ENCODE results near the gene CDO1.

The CDO1 gene

GRCh38 chr5:115858396-115858795, 41.9 kb upstream of the CDO1 start:
- no peak for ATAC-seq

GRCh38 chr5:115857626-115858349, 41.3 kb upstream of the CDO1 start:
- no peak for TF ChIP-seq CSDC2 (CRISPR knock-in tag; IDR thresholded peaks at IDR 0.05)
- no peak for TF ChIP-seq RARB (CRISPR knock-in tag; IDR thresholded peaks at IDR 0.05)
- TF ChIP-seq ARNTL (CRISPR knock-in tag; IDR thresholded peaks at IDR 0.05; ENCODE audit: borderline replicate concordance, low read depth): no peak
- TF ChIP-seq ZFP30 (CRISPR knock-in tag; IDR thresholded peaks at IDR 0.05): no peak
- TF ChIP-seq GLIS3 (CRISPR knock-in tag; IDR thresholded peaks at IDR 0.05): no peak
- TF ChIP-seq ZC3H10 (CRISPR knock-in tag; IDR thresholded peaks at IDR 0.05): no peak
- no peak for TF ChIP-seq ZNF70 (CRISPR knock-in tag; IDR thresholded peaks at IDR 0.05)
- no peak for TF ChIP-seq ISL1 (CRISPR knock-in tag; IDR thresholded peaks at IDR 0.05)
- TF ChIP-seq ESRRG (CRISPR knock-in tag; IDR thresholded peaks at IDR 0.05): no peak
- no peak for TF ChIP-seq TSHZ2 (CRISPR knock-in tag; IDR thresholded peaks at IDR 0.05)
- TF ChIP-seq CREB5 (CRISPR knock-in tag; IDR thresholded peaks at IDR 0.05; ENCODE audit: low read depth): no peak
- TF ChIP-seq SNAI2 (CRISPR knock-in tag; IDR thresholded peaks at IDR 0.05): no peak
- TF ChIP-seq TCF4 (CRISPR knock-in tag; IDR thresholded peaks at IDR 0.05; ENCODE audit: borderline replicate concordance): no peak
- TF ChIP-seq TOX (CRISPR knock-in tag; IDR thresholded peaks at IDR 0.05; ENCODE audit: borderline replicate concordance): no peak
- no peak for TF ChIP-seq PATZ1 (CRISPR knock-in tag; IDR thresholded peaks at IDR 0.05; ENCODE audit: borderline replicate concordance)
- ATAC-seq: no peak

More at GRCh38 chr5:115858396-115858795, 41.9 kb upstream of the CDO1 start:
- TF ChIP-seq TSHZ2 (CRISPR knock-in tag; IDR thresholded peaks at IDR 0.05): no peak

- ATAC-seq: no peak
Measured at GRCh38 chr5:115857057-115857479, 40.6 kb upstream of the CDO1 start.

GRCh38 chr5:115855959-115856358, 39.5 kb upstream of the CDO1 start:
- TF ChIP-seq ESRRG (CRISPR knock-in tag; IDR thresholded peaks at IDR 0.05) (no peak), ZNF70 (CRISPR knock-in tag; IDR thresholded peaks at IDR 0.05) (no peak), OSR1 (CRISPR knock-in tag; IDR thresholded peaks at IDR 0.05) (no peak), ZFP3 (CRISPR knock-in tag; IDR thresholded peaks at IDR 0.05) (no peak), ARNTL (CRISPR knock-in tag; IDR thresholded peaks at IDR 0.05; ENCODE audit: borderline replicate concordance, low read depth) (no peak), TCF4 (CRISPR knock-in tag; IDR thresholded peaks at IDR 0.05; ENCODE audit: borderline replicate concordance) (no peak), PPARA (CRISPR knock-in tag; IDR thresholded peaks at IDR 0.05; ENCODE audit: borderline replicate concordance) (no peak), RARB (CRISPR knock-in tag; IDR thresholded peaks at IDR 0.05) (no peak), BACH2 (CRISPR knock-in tag; IDR thresholded peaks at IDR 0.05; ENCODE audit: borderline replicate concordance) (no peak), ZC3H10 (CRISPR knock-in tag; IDR thresholded peaks at IDR 0.05) (no peak), PATZ1 (CRISPR knock-in tag; IDR thresholded peaks at IDR 0.05; ENCODE audit: borderline replicate concordance) (no peak)
- no peak for ATAC-seq

More at GRCh38 chr5:115857057-115857479, 40.6 kb upstream of the CDO1 start:
- TF ChIP-seq ISL1 (CRISPR knock-in tag; IDR thresholded peaks at IDR 0.05) (peak; percentile 28; the same call in 1 of the 2 replicates), SNAI2 (CRISPR knock-in tag; IDR thresholded peaks at IDR 0.05) (no peak)

All from SK-N-SH treated with all-trans-retinoic acid at 6 μM for 48 hours (cell line).